Glomerular visceral epithelial cell (primary cell): ENCODE data around the gene HPSE2.

Experiments
- DNase-seq: peaks from one replicate; pipeline ENCODE4 v3.0.0-alpha.2; 2016; ENCODE audit errors: extremely low spot score

Gene HPSE2

GRCh38 chr10:98463976-98464754, 771.5 kb downstream of the HPSE2 start:
- DNase-seq = no peak

- DNase-seq = no peak
Observed at GRCh38 chr10:98463016-98463415, 772.6 kb downstream of the HPSE2 start.

DNA sequence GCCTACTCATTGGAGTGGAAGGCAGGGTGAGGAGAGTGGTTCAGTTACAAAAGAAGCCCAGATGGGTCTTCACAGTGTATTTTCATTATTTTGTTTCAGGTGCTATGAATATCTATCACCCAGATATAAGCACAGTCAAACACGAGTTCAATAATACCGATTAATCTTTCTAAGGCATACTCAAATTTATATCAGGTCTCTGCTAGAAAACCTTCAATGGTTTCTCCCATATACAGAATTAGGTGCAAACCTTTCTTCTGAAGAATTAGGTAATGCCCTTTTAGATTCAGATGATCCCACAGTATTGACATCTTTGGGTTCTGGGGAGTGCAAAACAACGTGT, 774.2 kb downstream of the HPSE2 start:
- no peak for DNase-seq

- DNase-seq = peak; percentile 89
Observed at GRCh38 chr10:98460837-98461499, 774.7 kb downstream of the HPSE2 start.

- DNase-seq = no peak
Observed at GRCh38 chr10:98458809-98459784, 776.6 kb downstream of the HPSE2 start.

DNA sequence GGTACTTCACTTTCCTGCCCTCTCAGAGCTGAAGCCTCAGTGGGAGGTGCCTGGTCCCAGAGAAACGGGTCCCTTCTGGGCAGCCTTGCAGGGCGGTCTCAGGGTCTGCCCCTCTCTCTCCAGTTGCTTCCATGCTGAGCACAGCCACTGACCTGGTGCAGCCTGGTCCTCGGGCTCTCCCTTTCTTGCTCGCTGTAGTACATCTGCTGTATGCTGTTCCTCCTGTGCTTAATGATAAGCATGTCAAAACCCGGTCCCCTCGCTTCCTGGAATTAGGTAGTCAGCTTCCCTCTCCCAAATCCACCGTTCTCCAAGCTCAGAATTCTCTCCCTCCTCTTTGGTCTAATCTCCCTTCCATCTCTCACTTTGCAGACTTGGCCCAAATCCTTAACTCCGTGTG, 777.9 kb downstream of the HPSE2 start:
- DNase-seq = no peak

DNA sequence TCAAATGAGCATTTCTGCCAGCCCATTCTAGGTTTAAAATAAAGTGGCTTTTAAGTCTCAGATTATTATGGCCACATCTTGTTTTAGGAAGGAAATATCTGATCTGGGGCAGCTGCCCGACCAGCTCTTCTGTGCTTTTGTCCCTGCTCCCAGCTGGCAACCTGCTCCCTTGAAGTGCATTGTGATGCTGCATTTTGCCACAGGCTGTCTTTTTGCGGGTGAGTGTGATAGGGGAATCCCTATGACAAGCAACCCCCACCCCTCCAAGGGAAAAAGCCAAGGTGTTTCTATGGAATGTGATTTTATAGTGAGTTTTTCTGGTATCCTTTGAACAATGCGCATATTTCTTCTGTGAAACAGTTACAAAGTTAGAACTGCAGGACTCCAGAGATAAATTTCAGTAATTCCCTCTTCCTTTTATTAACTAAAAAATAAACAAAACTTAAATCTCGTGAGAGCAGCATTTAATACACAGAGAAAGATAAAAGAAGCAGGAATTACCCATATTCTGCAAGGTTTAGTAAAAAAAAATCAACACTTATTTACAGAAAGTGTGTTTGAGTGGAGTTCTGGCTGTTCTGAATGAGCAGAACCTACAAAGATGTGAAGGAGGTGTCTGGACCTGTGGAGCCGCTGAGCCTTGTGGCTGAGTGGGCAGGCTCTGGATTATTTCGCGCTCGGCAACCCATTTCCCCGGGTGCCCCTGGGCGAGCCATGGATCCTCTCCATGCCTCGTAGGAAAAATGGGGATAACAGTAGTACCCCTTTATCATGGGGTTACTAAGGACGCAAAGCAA, 778.8 kb downstream of the HPSE2 start:
- DNase-seq = no peak

DNA sequence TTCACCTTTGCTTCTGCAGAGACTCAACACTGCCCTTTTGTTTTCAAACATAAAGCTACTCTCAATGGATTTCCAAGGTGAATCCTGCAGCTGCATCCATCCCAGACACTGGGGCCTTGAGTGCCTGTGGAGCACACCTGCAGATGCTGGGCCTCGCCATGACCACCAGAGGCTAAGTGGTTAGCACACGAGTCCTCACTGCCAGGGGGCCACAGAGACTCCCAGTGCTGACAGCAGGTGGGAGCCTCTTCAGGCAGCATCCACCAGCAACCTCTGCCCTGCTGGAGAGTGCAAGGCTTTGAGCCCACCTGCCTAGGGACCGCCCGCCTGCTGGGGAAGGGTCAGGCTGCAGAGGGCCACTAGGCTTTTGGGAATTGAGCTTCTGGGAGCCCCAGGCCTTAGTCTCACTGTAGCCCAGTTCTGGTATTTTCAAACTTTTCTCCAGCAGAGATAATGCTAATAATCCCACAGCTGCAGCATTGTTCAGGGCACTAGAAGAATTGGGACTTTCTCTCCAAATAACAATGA, 779.5 kb downstream of the HPSE2 start:
- DNase-seq = no peak

DNA sequence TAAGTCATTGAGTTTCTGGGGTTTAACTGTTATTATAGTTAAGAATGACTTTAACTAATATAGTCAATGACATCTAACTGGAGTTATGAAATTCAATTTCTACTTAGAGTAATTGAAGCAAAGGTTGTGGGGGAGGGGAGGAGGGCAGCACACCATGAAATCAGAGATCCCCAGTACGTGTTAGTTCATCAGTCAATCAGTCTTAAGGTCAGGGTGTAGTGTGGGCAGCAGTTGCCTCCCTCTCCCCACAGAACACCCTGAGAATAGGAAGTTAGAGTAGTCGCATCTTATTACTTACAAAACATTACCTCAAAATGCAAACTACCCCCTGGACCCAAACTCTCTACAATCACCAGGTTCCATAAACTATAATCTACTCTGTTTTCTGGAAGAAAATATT, 781.9 kb downstream of the HPSE2 start:
- no peak for DNase-seq

GRCh38 chr10:98450618-98451017, 785.0 kb downstream of the HPSE2 start:
- no peak for DNase-seq

DNA sequence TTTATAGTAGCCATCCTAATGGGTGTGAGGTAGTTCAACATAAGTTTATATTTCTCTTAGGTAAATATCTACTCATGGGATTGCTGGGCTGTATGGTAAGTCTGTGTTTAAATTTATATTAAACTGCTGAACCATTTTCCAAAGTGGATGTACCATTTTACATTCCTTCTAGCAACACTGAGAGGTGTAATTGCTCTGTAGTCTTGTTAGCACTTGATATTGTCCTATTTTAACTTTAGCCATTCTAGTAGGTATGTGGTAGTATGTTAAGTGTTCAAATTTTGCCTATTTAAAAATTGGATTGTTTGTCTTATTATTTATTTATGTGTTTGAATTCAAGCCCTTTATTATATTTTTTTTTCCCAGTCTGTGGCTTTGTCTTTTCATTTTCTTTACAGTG, 786.4 kb downstream of the HPSE2 start:
- DNase-seq = no peak

DNA sequence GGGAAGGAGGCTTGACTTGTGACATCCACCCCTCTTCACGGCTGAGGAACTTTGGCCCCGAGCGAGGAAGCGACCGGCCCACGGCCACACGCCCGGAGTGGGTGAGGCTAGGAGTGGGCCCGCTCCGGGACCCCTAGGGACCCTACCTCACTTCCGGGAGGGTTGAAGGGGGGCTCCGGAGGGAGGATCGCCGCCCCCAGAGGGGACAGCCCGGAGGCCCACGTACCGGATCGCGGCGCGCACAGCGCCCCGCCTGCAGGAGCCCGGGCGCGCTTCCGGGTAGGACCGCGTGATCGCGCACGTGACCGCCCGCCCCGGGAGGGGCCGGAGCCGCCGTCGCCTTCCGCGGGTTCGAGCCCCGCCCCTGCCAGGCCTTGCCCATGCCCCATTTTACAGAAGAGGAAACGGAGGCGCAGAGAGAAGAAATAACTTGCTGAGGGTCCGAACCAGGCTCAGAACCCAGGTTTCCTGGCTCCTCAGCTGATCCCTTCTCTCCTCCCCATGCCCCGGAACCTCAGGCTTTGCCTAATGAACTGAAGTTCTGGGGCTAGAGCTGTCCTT, 788.9 kb downstream of the HPSE2 start, which contains the start of gene HPS1:
Gene HPS1, minus strand, starts transcription at position 275 of the 561 bp plus-strand sequence. CDS start 3,695 bp downstream, outside the sequence.
- peak; percentile 74 for DNase-seq

DNA sequence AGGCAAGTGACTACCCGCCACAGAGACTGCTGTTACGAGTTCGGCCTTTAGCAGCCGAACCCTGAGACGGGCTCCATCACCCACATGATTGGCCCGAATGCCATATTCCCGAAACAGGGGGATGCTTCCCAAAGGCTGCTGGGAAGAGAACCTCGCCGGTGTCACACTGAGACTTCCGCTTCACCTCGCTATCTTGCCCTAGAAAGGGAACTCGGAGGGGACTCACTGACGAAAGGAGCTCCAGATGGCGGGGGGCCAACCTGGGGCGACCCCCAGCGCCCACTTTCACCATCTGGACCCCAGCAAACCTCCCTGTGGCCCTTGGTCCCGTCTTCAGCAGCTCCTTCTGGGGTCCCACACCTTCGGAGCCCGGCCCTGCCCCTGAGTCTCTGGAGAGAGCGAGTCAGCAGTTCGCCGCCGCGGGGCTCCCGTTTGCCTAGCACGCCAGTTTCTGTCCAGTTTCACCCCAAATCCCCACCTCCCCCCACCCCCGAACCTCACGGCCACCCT, 789.4 kb downstream of the HPSE2 start:
- DNase-seq = no peak

DNA sequence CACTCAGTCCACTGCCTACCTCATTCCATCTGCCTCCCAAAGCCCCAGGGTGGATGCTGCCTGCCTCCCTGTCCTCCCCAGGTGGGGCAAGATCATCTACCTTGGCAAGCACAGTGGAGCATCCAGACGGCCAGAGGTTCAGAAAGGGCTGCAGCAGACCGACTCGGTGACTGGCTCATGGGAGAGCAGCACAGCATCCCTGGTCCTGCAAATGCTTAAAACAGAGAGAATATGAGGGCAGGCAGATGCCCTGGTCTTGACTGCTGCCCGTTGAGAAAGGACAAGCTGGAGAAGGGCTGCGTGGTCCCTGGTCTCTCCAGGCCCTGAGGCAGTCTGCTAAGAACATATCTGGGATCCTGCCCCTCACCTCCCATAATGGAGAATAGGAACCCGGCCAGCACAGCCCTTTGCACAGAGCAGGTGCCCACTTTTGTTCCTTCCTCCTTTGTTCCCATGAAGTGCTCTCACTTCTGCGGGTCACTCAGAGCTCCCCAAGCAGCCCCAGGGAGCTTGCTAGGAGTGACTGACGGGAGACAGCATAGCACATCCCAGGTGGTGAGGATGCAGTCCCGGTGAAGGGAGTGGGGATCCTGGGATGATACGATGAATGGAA, 790.3 kb downstream of the HPSE2 start:
- no peak for DNase-seq

GRCh38 chr10:98444314-98445006, 791.2 kb downstream of the HPSE2 start:
- peak; percentile 58 for DNase-seq

DNA sequence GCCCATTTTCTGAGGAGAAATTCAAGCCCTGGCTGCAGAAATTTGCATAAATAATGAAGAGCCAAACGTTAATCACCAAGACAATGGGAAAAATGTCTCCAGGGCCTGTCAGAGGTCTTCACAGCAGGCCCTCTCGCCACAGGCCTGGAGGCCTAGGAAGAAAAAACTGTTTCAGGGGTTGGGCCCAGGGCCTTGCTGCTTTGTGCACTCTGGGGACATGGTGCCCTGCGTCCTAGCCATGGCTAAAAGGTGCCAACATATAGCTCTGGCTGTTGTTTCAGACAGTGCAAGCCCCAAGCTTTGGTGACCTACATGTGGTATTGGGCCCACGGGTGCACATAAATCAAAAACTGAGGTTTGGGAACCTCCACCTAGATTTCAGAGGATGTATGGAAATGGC, 796.9 kb downstream of the HPSE2 start:
- DNase-seq = no peak

GRCh38 chr10:98436704-98437103, 798.9 kb downstream of the HPSE2 start:
- DNase-seq = no peak

GRCh38 chr10:98435178-98435577, 800.5 kb downstream of the HPSE2 start:
- DNase-seq = no peak

DNA sequence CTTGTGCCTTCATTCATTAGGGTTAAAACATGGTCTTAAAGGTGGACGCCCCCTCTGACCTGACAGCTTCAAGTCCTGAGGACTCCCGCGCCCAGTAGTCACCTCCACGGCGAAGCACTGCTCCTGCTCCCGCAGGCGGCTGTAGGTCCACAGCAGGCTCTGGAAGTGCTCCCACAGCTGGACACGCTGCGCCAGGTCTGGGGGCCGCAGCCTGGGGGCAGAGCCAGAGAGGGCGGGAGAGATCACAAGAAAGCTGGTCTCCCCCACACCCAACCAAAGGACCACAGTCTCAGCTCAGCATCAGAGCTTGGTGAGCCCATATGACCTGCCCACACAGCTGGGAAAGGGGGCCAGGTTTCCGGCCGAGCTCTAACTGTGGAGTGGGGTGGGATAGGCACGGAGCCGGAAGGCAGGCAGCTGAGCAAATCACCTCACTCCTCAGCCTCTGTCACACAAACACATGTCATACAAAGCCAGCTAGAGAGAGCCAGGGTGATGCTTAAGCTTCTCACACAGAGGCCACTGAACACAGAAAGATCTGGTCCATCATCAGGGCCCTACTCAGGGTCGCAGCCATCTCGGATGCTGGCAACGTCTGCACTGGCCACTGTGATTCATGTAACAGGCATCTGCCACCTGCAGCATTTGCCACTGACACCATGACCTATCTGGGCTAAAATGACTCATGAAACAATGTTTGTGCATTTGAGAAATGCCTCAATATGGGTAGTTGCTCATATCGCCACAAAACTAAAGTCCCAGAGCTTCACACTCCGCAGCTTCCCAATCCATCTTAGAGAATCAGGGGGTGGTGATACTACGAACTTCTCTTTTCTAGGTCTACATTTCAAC, 801.5 kb downstream of the HPSE2 start:
- DNase-seq = peak; percentile 84
